Spleen (tissue), 7 donors: ENCODE measurements around the gene HOXB4.

Experiments
- CTCF ChIP-seq, 11 experiments: fragments of 200-600 bp in 7 of 11; fragments of 450-650 bp in 4 of 11; sonication (generic) in 4 of 11; IDR thresholded peaks in 8 of 11; conservative IDR thresholded peaks in 3 of 11; 1 replicate in 7 of 11; 2 replicates in 4 of 11; pipeline versions ENCODE4 v1.4.0 to v1.8.0; 2016 to 2021; ENCODE audit warnings: antibody characterized with exemption in 11 of 11, inconsistent platforms in 4 of 11, mild to moderate bottlenecking in 1 of 11
- POLR2A ChIP-seq, 3 donors: fragments of 450-650 bp; IDR thresholded peaks; one replicate each; pipeline ENCODE4 v1.5.1; 2017; ENCODE audit warnings: antibody characterized with exemption in 3 of 3, mild to moderate bottlenecking in 1 of 3
- POLR2AphosphoS5 ChIP-seq, 3 donors: sonication (generic); formaldehyde crosslinking; IDR thresholded peaks; one replicate each; pipeline ENCODE4 v1.5.1; 2017; ENCODE audit warnings: antibody characterized with exemption in 3 of 3
- donor health status: DM: no; HTN: no; CAD: no; lungs with moderate emphysema.
- donor health status: DM: no; HTN: no; CAD: no.
- donor health status: DM: no; HTN: no; CAD: no.

GRCh38 chr17:48589831-48590606 lies 11.9 kb upstream of the HOXB4 start, which contains the start of gene HOXB3:
- no peak for TF ChIP-seq POLR2A (IDR thresholded peaks at IDR 0.05)
- no peak for TF ChIP-seq CTCF (IDR thresholded peaks at IDR 0.05 in 8 of 11, conservative IDR thresholded peaks at IDR 0.05 in 3 of 11)
- TF ChIP-seq POLR2AphosphoS5 (IDR thresholded peaks at IDR 0.05) = peak in 2 of 3 donors; percentile 11 to 33
